GM19397 (cell line): ENCODE data around the gene SPECC1.
A peak's percentile ranks its signal among the peaks of the same experiment; 100 is the strongest.
"Not testable (repeated sequence)": the region's sequence is repeated elsewhere in the genome, so short reads cannot be mapped to it uniquely, and the experiment has no call there.

ENCODE experiments used
- ATAC-seq: cut with Tn5 transposase; IDR thresholded peaks from one replicate; pipeline ENCODE4 v1.9.1; 2021; ENCODE audit warnings: mild to moderate bottlenecking, moderate library complexity; ENCODE audit not compliant: unreplicated experiment

The SPECC1 gene

GRCh38 chr17:20009052-20009301 lies 182 bp upstream of the SPECC1 start:
- ATAC-seq = no peak

DNA sequence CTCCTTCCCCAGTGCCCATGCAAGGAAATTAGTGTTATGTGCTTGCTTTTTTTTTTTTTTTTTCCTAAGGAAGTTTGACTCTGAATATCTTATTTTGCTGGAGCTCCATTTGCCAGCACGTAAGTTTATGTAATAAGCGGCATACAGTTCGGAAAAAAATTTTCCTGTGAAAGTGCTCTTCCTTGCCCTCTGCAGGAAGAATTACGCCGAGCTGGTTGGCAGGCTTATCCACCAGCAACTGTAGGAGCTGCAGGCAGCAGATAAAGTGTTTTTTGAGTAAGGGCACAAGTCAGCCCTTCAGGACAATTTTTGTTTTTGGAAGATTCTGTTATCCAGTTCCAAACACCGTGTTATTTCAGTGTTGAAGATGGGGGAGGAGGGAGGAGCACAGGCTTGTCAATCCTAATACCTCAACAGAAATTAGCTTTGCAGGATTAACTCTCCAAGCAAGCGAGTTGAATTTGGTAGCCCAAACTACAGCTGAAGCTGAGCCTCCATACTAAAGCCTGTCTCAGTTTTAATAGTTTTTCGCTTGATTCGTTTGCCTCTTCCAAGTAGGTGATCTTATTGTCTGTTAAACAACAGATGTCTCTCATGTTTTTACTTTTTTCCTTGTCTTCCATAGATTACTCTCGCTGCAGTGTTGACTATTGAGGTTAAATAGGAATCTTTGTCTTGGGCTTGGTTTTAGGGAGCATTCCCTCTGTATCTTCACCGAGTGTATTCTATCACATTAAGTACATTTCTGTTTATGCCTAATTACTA lies 1.1 kb downstream of the SPECC1 start:
- no peak for ATAC-seq

- ATAC-seq = no peak
Measured at GRCh38 chr17:20010936-20011335, 1.8 kb downstream of the SPECC1 start.

DNA sequence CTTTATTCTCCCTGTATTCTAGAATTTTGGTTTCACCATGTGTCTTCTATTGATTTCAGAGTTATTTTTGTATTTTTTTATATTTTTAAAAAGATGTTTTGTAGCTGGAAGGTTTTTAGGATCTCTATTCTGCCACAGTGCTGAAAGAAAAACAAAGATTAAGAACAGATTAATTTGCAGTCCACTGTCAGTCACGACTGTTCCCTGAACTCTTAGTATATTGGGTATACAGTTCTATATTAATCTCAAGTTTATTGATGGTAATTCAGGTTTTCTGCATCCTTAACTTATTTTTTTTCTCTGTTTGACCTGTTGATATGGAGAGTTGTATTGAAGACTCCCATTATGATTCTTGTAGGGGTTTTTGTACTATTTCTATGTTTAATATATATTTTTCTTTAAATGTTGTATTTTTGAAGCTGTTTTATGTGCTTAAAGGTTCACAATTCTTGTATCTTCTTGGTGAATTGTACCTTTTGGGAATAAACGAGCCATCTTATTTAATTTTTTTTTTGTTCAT lies 2.9 kb downstream of the SPECC1 start:
- ATAC-seq = no peak

DNA sequence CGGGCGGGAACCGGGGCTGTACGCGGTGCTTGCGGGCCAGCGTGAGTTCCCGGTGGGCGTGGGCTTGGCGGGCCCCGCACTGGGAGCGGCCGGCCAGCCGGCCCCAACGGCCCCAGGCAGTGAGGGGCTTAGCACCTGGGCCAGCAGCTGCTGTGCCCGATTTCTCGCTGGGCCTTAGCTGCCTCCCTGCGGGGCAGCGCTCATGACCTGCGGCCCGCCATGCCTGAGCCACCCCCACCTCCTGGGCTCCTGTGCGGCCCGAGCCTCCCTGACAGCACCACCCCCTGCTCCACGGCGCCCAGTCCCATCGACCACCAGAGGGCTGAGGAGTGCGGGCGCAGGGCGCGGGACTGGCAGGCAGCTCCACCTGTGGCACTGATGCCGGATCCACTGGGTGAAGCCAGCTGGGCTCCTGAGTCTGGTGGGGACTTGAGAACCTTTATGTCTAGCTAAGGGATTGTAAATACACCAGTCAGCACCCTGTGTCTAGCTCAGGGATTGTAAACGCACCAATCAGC lies 7.4 kb downstream of the SPECC1 start:
- not testable (repeated sequence) for ATAC-seq

- no peak for ATAC-seq
Measured at GRCh38 chr17:20022701-20023100, 13.5 kb downstream of the SPECC1 start.

DNA sequence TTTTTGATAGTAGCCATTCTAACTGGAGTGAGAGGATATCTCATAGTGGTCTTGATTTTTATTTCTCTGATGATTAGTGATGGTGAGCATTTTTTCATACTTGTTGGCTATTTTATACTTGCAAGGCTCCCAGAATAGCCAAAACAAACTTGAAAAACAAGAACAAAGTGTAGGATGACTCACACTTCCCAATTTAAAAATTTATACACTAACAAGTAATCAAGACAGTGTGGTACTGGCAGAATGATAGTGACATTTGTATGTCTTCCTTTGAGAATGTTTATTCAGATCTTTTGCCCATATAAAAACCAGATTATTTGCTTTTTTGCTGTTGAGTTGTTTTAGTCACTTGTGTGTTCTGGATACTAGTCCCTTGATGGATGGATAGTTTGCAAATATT lies 17.8 kb downstream of the SPECC1 start:
- no peak for ATAC-seq

GRCh38 chr17:20028443-20028842 lies 19.3 kb downstream of the SPECC1 start:
- no peak for ATAC-seq

- no peak for ATAC-seq
Measured at GRCh38 chr17:20032636-20033035, 23.5 kb downstream of the SPECC1 start.

DNA sequence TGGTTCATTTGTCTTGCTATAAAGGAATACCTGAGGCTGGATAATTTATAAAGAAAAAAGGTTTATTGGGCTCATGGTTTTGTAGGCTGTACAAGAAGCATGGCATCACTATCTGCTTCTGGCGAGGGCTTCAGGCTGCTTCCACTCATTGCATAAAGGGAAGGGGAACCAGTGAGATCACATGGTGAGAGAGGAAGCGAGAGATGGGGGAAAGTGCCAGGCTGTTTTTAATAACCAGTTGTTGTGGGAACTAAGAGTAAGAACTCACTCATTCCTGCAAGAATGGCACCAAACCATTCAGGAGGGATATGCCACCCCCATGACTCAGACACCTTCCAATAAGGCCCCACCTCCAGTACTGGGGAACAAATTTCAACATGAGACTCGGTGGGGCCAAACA lies 24.3 kb downstream of the SPECC1 start:
- ATAC-seq = no peak

DNA sequence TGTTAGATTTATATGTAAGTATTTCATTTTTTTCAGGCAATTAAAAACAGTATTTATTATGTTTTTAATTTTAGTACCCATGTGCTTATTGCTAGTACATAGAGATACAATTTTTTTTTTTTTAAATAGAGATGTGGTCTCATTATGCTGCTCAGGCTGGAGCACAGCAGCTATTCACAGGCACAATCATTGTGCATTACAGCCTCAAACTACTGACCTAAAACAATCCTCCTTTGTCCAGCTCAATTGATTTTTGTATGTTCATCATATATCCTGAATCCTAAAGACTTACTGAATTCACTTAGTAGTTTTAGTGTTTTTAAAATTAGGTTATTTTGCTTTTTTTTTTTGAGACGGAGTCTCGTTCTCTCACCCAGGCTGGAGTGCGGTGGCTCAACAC lies 26.3 kb downstream of the SPECC1 start:
- no peak for ATAC-seq

DNA sequence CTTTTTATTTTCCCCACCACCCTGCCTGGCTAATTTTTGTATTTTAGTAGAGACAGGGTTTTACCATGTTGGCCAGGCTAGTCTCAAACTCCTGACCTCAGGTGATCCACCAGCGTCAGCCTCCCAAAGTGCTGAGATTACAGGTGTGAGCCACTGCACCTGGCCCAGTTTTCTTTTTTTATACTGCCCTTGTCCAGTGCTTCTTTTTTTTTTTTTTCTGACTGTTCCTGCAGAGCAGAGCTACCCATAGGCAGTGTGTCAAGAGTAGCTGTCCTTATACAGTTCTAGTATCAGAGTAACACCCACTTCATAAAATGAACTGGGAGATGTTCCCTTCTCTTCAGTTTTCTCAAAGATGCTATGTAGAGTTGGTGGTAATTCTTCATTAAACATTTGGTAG lies 28.1 kb downstream of the SPECC1 start:
- not testable (repeated sequence) for ATAC-seq

DNA sequence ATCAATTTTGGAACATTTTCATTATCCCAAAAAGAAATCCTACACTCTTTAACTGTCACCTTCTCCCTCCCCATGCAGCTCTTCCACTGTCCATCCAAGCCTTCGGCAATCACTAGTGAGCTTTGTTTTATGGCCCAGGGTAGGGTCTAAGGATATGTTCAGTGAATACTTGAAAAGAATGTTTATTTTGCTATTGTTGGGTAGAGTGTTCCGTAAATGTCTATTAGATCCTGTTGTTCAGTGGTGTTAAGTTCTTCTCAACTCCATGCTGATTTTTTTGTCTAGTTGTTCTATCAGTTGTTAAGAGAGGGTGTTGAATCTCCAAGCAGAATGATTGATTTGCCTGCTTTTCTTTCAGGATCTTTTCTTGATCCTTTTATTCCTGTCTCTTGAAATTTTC lies 29.9 kb downstream of the SPECC1 start:
- no peak for ATAC-seq

DNA sequence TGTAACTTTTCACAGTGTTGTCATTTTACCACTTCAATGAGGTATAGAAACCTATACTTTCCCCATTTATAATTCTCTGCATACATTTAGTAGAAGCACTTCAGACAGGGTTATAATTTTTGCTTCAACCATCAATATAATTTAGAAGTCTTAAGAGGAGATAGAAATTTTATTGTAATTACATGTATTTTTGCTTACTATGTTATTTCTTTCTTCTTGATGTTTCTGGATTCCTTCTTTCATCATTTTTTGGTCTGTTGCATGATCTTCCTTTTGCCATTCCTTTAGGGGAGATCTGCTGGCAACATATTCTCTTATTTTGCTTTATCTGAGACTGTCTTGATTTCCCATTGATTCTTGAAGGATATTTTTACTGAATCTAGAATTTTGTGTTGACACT lies 31.1 kb downstream of the SPECC1 start:
- ATAC-seq = no peak

- no peak for ATAC-seq
Measured at GRCh38 chr17:20043021-20043420, 33.9 kb downstream of the SPECC1 start.

- no peak for ATAC-seq
Measured at GRCh38 chr17:20045476-20045875, 36.3 kb downstream of the SPECC1 start.

GRCh38 chr17:20046629-20047028 lies 37.5 kb downstream of the SPECC1 start:
- no peak for ATAC-seq

DNA sequence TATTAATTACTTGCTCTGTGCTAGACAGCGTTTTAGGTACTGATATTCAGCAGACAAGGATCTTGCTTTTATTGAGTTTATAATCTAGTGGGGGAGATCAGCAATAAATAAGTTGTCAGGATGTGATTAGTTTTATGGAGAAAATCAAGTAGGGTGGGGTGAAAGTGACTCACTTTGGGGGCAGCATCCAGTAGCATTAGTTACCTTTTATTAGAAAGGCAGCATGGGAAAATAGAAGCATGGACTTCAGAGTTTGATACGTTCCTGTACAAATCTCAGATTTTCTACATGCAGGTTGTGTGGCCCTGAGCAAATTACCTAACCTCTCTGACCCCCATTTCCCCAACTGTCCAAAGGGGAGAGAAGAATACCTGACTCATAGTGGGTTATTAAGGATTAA lies 42.5 kb downstream of the SPECC1 start:
- ATAC-seq = no peak

DNA sequence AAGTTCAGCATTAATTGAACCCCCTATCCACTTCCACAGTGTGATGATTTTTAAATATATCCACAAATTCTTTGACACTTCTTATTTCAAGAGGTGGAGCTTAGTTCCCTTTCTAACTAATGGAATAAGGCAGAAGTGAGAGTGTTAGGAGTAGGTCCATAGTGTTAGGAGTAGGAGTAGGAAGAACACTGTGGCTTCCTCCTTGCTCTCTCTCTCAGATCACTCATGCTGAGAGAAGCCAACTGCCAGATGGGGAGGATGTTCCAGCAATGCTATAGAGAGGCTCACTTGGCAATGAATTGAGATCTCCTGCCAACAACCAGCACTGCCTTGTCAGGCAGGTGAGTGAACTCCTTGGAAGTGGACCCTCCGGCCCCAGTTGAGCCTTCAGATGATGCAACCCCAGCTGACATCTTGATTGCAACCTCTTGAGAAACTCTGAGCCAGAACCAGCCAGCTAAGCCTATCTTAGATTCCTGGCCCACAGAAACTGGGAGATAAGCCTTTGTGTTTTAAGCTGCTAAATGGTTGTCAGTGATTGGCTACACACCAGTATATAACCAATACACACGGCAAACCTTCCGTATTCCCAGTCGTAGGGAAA lies 44.3 kb downstream of the SPECC1 start:
- ATAC-seq = no peak

DNA sequence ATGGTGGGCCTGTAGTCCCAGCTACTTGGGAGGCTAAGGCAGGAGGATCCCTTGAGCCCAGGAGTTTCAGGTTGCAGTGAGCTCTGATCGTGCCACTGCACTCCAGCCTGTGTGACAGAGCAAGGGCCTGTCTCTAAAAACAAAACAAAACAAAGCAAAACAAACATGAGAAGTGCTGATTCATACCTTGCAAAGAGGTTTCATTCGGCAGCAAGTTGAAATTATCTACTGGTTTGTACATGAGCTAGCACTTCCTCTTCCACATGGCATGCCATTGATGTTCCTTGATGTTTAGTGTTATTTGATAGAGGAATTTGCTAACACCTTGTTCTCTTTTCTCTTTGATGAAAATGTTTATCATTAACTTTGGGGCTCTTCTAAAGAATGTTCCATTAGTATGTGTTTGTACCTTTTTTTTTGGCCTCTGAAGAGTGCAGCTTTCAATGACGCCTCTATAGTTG lies 50.6 kb downstream of the SPECC1 start:
- no peak for ATAC-seq

DNA sequence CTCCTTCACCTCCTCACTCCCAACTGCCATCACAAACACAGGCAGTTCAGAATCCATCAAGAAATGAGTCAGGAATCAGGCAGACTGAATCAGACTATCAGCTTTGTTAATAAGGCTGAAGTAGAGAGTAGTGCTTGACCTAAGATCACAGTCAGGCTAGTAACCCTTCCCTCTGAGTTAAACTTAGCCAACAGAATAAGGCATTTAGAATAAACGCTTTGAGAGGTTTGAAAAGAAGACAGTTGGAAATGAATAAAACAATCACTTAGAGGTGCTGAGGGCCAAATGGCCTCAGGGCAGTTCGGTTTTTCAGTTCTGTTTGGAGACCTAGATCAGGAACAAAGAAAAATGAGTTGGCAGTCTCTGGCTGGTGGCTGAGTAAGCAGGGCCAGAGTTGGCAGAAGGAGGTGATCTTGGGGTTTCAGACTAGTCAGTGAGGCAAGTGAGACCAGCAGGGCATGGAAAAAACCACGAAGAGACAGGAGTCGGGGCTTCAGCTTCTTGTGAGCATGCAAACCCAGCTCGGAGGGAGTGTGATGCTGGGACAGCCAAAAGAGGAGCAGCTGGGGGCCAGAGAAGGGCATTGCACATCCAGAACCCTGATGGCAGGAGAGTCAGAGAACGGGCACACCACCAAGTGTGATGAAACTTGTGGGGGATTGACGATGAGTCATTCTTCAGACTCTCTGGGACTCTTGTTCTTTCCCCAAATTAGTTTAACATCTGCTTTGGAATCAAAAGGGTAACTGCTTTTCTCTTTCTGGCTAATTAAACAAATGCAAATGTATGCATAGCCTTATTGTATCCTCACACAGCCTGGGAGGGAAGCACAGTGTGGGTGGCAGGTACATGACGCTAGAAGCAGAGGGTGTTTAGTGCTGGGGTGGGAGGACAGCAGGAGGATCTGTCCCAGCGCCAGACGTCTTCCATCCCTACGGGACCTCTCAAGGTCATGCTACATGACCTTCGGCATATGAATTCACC lies 54.8 kb downstream of the SPECC1 start:
- ATAC-seq = peak; percentile 58
